GM03348 (cell line): Measurements from ENCODE around the gene PARM1.
"Not testable (repeated sequence)": the region's sequence is repeated elsewhere in the genome, so short reads cannot be mapped to it uniquely, and the experiment has no call there.

Source experiments
- DNase-seq: peaks from one replicate; pipeline ENCODE4 v3.0.0; 2012; ENCODE audit warnings: low spot score

The PARM1 gene

GRCh38 chr4:74990276-74990875 lies 57.5 kb downstream of the PARM1 start:
- DNase-seq, result no peak

GRCh38 chr4:74994436-74994835 lies 61.5 kb downstream of the PARM1 start:
- DNase-seq, result not testable (repeated sequence)

- DNase-seq, result no peak
Observed at GRCh38 chr4:74996996-74997395, 64.1 kb downstream of the PARM1 start.

- DNase-seq, result no peak
Observed at GRCh38 chr4:74997948-74998729, 65.2 kb downstream of the PARM1 start.

GRCh38 chr4:74999714-75000309 lies 66.9 kb downstream of the PARM1 start:
- no peak for DNase-seq

- no peak for DNase-seq
Observed at GRCh38 chr4:75001871-75002270, 69.0 kb downstream of the PARM1 start.

GRCh38 chr4:75002381-75002780 lies 69.5 kb downstream of the PARM1 start:
- DNase-seq, result no peak

- DNase-seq, result no peak
Observed at GRCh38 chr4:75003979-75004378, 71.1 kb downstream of the PARM1 start.

- no peak for DNase-seq
Observed at GRCh38 chr4:75004755-75005668, 72.1 kb downstream of the PARM1 start.

- DNase-seq, result no peak
Observed at GRCh38 chr4:75005727-75006126, 72.8 kb downstream of the PARM1 start.

GRCh38 chr4:75007891-75008290 lies 75.0 kb downstream of the PARM1 start:
- no peak for DNase-seq

GRCh38 chr4:75009138-75009537 lies 76.2 kb downstream of the PARM1 start:
- no peak for DNase-seq

GRCh38 chr4:75011131-75011795 lies 78.3 kb downstream of the PARM1 start:
- no peak for DNase-seq

- no peak for DNase-seq
Observed at GRCh38 chr4:75015627-75016026, 82.7 kb downstream of the PARM1 start.

GRCh38 chr4:75016472-75016871 lies 83.6 kb downstream of the PARM1 start:
- no peak for DNase-seq

- DNase-seq, result no peak
Observed at GRCh38 chr4:75018811-75019479, 86.0 kb downstream of the PARM1 start.

- no peak for DNase-seq
Observed at GRCh38 chr4:75025431-75025830, 92.5 kb downstream of the PARM1 start.

- no peak for DNase-seq
Observed at GRCh38 chr4:75028196-75028854, 95.4 kb downstream of the PARM1 start.

- DNase-seq, result no peak
Observed at GRCh38 chr4:75030028-75030427, 97.1 kb downstream of the PARM1 start.

GRCh38 chr4:75030649-75031235 lies 97.8 kb downstream of the PARM1 start:
- DNase-seq, result no peak
